Smooth muscle cell (in vitro differentiated cells): ENCODE measurements around the gene MYBPH. TPM values are rescaled to one million over a fixed set of nuclear protein-coding genes. Genes with fewer than 3 reads are reported as not detected.

Experiments
- DNase-seq: peaks from one replicate; lab custom pipeline; 2025; ENCODE audit not compliant: unreplicated experiment; lab: John Stamatoyannopoulos, UW
- H2AFZ ChIP-seq: fragments of 200-600 bp; sonication (generic); 2 replicates; pipeline ENCODE4 v1.6.0; 2016; ENCODE audit warnings: antibody characterized with exemption, low read depth, mild to moderate bottlenecking
- H3F3A ChIP-seq: fragments of 200-600 bp; sonication (generic); 2 replicates; pipeline ENCODE4 v1.6.0; 2017; ENCODE audit warnings: antibody characterized with exemption, low read depth
- H3K27ac ChIP-seq: fragments of 200-600 bp; sonication (generic); 2 replicates; pipeline ENCODE4 v1.5.1; 2016; ENCODE audit warnings: low read depth, mild to moderate bottlenecking
- H3K27me3 ChIP-seq: fragments of 200-600 bp; sonication (generic); 2 replicates; pipeline ENCODE4 v1.6.1; 2016; ENCODE audit warnings: low read depth, mild to moderate bottlenecking
- H3K36me3 ChIP-seq: fragments of 200-600 bp; sonication (generic); 2 replicates; pipeline ENCODE4 v1.5.1; 2016; ENCODE audit warnings: low read depth
- H3K4me1 ChIP-seq: fragments of 200-600 bp; sonication (generic); 2 replicates; pipeline ENCODE4 v1.5.1; 2016; ENCODE audit warnings: low read depth
- H3K4me2 ChIP-seq: fragments of 200-600 bp; sonication (generic); 2 replicates; pipeline ENCODE4 v1.6.0; 2016; ENCODE audit warnings: mild to moderate bottlenecking
- H3K4me3 ChIP-seq: fragments of 200-600 bp; sonication (generic); 2 replicates; pipeline ENCODE4 v1.5.1; 2016; ENCODE audit warnings: mild to moderate bottlenecking
- H3K79me2 ChIP-seq: fragments of 200-600 bp; sonication (generic); 2 replicates; pipeline ENCODE4 v1.6.0; 2016; ENCODE audit warnings: low read depth, mild to moderate bottlenecking
- H3K9ac ChIP-seq: fragments of 200-600 bp; sonication (generic); 2 replicates; pipeline ENCODE4 v1.6.0; 2016; ENCODE audit warnings: low read depth
- H3K9me3 ChIP-seq: fragments of 200-600 bp; sonication (generic); replicated peaks from 2 replicates; pipeline ENCODE4 v1.5.1; 2016; ENCODE audit warnings: low read depth
- H4K20me1 ChIP-seq: fragments of 200-600 bp; sonication (generic); 2 replicates; pipeline ENCODE4 v1.6.0; 2016; ENCODE audit warnings: low read depth
- CTCF ChIP-seq: fragments of 200-600 bp; sonication (generic); IDR thresholded peaks from 2 replicates; pipeline ENCODE4 v1.5.1; 2017; ENCODE audit warnings: borderline replicate concordance, mild to moderate bottlenecking, antibody characterized with exemption; ENCODE audit not compliant: insufficient read depth, poor library complexity, severe bottlenecking
- WGBS: methylation state at CpG from one replicate; pipeline ENCODE4 v1.1.7; 2016; ENCODE audit warnings: low lambda C conversion rate; 5-methylcytosine and 5-hydroxymethylcytosine counted together
- polyA plus RNA-seq: library from polyadenylated mRNA; unstranded; fragments of >200 nt; fragmentation: Nextera tagmentation; extraction: Ambion mirVana; gene quantifications from 2 replicates; pipeline ENCODE4 v1.2.1, GENCODE V29; 2016
- total RNA-seq: library from RNA; depleted of rRNA; stranded (reverse); fragments of >200 nt; gene quantifications from 2 replicates; pipeline ENCODE4 v1.2.3, GENCODE V29; 2014

The MYBPH gene
- total and polyA plus RNA-seq, 2 experiments from 2014 or later = 0.67 to 1.7 TPM

GRCh38 chr1:203153051-203153988, 22.3 kb downstream of the MYBPH start:
- Histone ChIP-seq H3K27ac (peak overlapping the region; percentile 85), H2AFZ (no peak overlapping the region), H3K4me2 (peak overlapping the region; percentile 70), H3K4me3 (no peak overlapping the region), H3K4me1 (peaks cover 38% of the 10 kb centered on the region), H3F3A (peaks cover 12% of the 10 kb centered on the region), H3K36me3 (no peaks in the 10 kb centered on the region), H3K27me3 (no peaks in the 10 kb centered on the region), H3K79me2 (peaks cover 7% of the 10 kb centered on the region), H3K9ac (peak overlapping the region; percentile 19), H4K20me1 (no peaks in the 10 kb centered on the region), H3K9me3 (no peaks in the 10 kb centered on the region)
- 44% methylated on average over 9 of the region's 9 CpGs for WGBS
- no peak for TF ChIP-seq CTCF
- DNase-seq = no peak

- Histone ChIP-seq H3K4me2 (peak overlapping the region; percentile 70), H3K79me2 (peaks cover 7% of the 10 kb centered on the region), H3K36me3 (no peaks in the 10 kb centered on the region), H3K4me3 (no peak overlapping the region), H3K9ac (no peak overlapping the region), H3K27me3 (no peaks in the 10 kb centered on the region), H3K9me3 (no peaks in the 10 kb centered on the region), H4K20me1 (no peaks in the 10 kb centered on the region), H3K27ac (peak overlapping the region; percentile 85), H2AFZ (no peak overlapping the region), H3K4me1 (peaks cover 41% of the 10 kb centered on the region), H3F3A (peaks cover 12% of the 10 kb centered on the region)
- TF ChIP-seq CTCF = no peak
- DNase-seq = no peak
- WGBS = 48% methylated on average over 10 of the region's 10 CpGs
Measured at GRCh38 chr1:203152158-203153034, 23.2 kb downstream of the MYBPH start.

DNA sequence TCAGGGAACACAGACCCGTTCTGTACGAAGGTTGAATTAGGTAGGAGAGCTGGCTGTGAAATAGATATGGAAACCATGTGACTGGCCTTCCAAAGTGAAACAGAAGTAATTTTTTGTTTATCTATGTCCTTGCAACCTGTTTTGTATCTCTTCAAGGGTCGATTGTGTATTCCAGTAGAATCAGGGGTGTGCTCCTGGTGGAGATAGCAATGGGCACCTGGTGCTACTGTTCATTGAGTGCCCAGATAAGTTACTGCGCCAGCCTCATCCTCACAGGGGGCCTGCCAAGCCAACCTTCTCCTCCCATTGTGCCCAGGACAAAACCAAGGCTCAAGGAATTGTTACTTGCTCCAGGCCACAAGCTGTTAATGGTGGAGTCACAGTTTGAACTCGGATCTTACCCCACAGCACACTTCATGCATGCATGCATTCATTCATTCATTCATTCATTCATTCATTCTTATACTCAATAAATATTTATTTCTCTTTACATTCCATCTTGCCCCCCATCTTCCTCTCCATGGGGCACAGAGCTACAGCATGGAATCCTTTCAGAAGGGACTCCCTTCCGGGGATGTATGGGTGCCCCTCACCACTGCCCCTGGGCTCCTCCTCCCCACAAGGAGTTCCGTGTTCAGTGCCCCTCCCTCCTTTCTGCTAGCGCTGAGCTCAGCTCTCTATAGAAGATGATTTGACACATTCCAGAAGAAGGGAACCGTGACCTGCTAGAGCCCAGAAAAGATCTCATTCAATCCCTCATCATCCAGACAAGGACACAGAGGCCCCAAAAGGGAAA, 24.1 kb downstream of the MYBPH start:
- Histone ChIP-seq H3K4me1 (peaks cover 41% of the 10 kb centered on the region), H3K9me3 (no peaks in the 10 kb centered on the region), H3K36me3 (no peaks in the 10 kb centered on the region), H3K27me3 (no peaks in the 10 kb centered on the region), H3K4me2 (peak overlapping the region; percentile 1), H3K9ac (no peak overlapping the region), H3K27ac (peak overlapping the region; percentile 5), H4K20me1 (no peaks in the 10 kb centered on the region), H3K79me2 (peaks cover 7% of the 10 kb centered on the region), H3K4me3 (no peak overlapping the region), H3F3A (peaks cover 12% of the 10 kb centered on the region), H2AFZ (no peak overlapping the region)
- 63% methylated on average over 9 of the region's 9 CpGs for WGBS
- no peak for TF ChIP-seq CTCF
- no peak for DNase-seq
